NOMO-1 treated with dmso at 0.1 percent for 144 hours (cell line): ENCODE results near the gene ZC3H10.

Experiments used
- DNase-seq: peaks from one replicate; lab custom pipeline; 2025; ENCODE audit not compliant: unreplicated experiment; lab: John Stamatoyannopoulos, UW

Gene ZC3H10

DNA sequence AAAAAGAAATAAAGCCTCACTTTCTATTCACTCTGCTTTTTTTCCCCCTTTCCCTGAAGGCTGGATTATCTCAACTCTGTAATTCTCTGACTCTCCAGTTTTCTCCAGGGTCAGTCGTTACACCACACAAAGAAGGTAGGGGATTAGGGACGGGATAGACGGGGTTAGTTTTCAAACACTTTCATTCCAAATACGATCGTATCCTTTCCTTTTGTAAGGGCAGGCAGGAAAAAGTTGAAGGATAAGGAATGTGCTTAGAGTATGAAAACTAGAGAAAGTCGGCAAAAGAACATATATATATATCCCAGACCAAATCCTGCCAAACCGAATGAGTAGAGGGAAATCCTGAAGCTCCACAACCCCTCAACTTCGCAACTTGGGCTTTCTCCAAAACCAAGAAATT, 9.4 kb downstream of the ZC3H10 start:
- DNase-seq = no peak

GRCh38 chr12:56127888-56128669, 10.0 kb downstream of the ZC3H10 start, which contains the start of gene ESYT1:
TSS of gene ESYT1 (plus strand) at chr12:56128267. CDS start at chr12:56128320, 53 bp downstream.
- peak; percentile 99 for DNase-seq

- no peak for DNase-seq
Measured at GRCh38 chr12:56128670-56129205, 10.7 kb downstream of the ZC3H10 start.

DNA sequence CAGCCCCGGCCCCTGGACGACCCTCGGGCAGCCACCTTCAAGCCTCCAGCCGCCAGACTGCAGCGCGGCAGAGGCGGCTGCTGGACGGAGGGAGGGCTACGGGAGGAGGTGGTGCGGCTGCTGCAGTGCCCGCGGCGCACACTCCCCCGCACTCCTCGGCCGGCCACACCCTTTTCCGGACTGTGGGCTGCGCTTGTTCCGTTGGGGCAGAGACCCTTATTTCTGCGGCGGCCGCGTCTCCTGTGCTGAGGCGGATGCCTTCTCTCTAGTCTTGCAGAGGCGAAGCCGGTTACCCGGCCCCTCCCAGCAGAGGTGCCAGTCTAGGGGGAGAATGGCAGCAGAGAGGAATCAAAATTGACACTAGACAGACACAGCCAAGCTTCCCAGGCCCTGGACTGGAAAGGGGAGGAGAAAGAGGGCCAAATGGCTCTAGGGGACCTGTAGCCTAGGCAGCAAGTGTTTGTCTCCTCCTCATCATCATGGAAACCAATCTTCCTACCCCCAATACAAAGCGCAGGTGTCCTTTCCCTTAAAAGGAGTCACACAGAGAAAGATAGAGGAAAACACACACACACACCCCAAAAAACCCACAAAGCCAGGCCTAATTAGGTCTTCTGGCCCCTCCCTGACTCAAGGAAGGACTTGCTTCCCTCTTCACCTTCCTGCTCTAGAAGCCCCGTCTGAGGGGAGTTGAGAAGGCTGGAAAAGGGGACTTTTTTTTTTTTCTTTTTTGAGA, 11.3 kb downstream of the ZC3H10 start:
- DNase-seq = peak; percentile 69

- DNase-seq = no peak
Measured at GRCh38 chr12:56129942-56130495, 12.0 kb downstream of the ZC3H10 start.

GRCh38 chr12:56130876-56131275, 12.8 kb downstream of the ZC3H10 start:
- DNase-seq = no peak

DNA sequence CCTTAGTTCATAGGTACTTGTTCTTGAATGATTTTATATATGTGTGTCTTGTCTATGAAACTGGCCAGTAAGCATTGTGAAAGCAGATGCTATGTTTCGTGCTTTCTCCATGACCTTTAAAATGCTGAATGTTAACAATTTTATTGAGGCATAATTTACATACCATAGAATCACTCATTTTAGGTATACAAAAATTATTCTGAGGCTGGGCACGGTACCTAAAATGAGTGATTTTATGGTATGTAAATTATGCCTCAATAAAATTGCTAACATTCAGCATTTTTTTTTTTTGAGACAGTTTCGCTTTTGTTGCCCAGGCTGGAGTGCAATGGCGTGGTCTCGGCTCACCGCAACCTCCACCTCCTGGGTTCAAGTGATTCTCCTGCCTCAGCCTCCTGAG, 16.8 kb downstream of the ZC3H10 start:
- DNase-seq = no peak

DNA sequence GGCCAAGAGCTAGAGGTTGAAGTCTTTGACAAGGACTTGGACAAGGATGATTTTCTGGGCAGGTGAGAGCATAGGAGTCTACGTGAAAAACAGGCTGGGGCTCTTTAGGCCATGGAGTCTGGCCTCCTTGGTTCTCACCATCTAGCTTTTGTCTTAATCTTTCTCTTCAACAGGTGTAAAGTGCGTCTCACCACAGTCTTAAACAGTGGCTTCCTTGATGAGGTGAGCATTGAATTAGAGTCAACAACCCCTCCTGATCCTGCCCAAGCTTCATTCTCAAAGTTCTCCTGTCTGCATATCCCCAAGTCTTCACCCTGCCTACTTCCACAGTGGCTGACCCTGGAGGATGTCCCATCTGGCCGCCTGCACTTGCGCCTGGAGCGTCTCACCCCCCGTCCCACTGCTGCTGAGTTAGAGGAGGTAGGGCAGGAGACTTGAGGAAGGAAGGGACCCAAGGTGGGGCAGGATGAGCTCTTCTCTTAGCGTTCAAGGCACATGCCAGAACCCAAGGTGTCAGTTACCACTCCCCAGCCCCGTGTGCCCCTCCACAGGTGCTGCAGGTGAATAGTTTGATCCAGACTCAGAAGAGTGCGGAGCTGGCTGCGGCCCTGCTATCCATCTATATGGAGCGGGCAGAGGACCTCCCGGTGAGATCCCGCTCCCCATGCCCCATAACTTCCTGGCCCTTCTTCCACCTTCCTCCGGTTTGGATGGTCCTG, 19.9 kb downstream of the ZC3H10 start:
- DNase-seq = no peak

- DNase-seq = no peak
Measured at GRCh38 chr12:56141946-56142784, 24.1 kb downstream of the ZC3H10 start.

GRCh38 chr12:56143217-56143616, 25.2 kb downstream of the ZC3H10 start:
- DNase-seq = no peak

- DNase-seq = no peak
Measured at GRCh38 chr12:56143870-56144269, 25.8 kb downstream of the ZC3H10 start.

GRCh38 chr12:56145217-56145616, 27.2 kb downstream of the ZC3H10 start:
- no peak for DNase-seq

GRCh38 chr12:56146492-56147460, 28.7 kb downstream of the ZC3H10 start:
- no peak for DNase-seq

DNA sequence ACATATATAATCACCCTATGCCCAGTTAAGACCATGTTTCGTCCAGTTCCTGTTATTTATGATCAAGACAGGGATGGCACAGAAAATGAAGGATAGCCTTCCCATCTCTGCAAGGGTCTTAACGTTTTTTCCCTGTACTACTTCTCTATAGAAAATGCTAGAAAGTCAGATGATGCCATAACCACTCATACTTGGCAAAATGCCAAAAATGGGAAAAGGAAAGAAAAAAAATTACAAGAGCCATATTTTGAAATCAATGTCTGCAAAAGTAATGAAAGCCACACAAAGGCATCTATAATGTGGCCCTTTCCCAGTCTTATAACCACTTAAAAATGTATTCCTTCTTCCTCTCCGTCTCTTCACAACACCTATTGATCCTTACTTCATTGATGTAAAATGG, 32.5 kb downstream of the ZC3H10 start:
- no peak for DNase-seq

DNA sequence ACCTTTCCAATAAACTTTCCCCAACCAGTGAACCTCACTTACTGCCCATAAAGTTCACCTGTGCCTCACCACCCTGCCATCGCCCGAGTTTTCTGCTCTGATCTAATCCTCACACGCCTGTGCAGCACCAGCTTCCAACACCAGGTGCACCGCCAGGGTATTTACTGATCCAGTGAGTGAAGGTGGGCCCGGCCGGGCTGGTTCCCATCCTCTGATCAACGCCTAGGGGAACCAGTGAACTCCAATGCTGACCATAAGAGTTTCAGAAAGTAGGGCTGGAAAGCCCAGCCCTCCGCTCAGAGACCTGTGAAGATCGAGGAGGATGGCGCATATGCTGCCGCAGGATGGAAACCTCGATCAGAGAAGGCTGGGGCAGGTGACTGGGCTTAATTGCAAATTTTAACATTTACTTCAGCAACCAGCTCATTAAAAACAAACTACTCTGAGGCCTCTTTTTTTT, 33.6 kb downstream of the ZC3H10 start:
- DNase-seq = no peak

GRCh38 chr12:56152132-56152755, 34.2 kb downstream of the ZC3H10 start, which contains the start of gene MYL6B:
TSS of gene MYL6B (plus strand) at chr12:56152587. CDS start at chr12:56153919, 1,332 bp downstream.
- DNase-seq = peak; percentile 87

DNA sequence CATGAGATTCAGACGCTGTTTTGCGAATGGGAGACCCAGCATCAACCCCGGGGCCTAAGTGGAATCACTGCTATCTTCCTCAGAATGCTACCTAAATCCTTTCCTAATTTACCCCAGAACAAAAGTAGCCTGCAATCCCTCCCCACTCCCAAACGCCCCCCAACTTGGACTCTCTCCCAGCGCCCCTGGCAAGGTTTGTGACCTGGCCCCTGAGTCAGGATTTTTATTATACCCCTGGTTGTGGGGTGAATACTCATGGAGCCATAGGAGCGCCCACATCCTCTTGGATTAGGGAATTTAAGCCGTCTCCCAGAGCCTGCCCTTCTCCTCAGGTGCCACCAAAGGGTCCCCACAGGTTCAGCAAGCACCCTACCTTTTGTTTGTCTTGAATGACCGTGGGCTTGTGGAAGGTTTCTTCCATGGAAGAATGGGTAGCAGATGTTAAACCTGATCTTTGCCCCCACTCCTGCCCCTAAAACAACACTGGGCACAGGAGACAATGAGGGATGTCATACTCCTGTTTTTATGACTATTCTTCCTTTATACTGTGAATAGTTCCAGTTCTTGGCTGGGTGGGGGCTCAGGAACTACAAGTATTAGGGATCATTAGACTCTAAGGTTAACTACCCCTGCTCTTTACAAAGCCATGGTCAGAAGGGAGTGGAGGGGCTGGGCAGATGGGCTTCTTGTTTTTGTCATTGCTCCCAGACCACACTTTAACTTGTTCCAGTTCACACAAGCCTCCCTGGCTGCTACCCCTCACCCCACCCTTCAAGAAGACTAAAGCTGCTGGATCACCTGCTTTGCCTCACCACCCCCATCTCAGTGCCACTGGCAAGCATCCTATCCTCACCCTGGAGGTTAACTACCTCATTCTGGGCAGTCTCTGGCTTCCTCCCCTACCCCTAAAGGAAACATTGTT, 35.0 kb downstream of the ZC3H10 start:
- no peak for DNase-seq
